T-helper 17 cell (primary cell): Measurements from ENCODE around the gene ITGB7. TPM values are rescaled to one million over a fixed set of nuclear protein-coding genes. Genes with fewer than 3 reads are reported as not detected.
"Not testable (repeated sequence)": the region's sequence is repeated elsewhere in the genome, so short reads cannot be mapped to it uniquely, and the experiment has no call there.

Source experiments
- ATAC-seq: fragments of 150-1000 bp; cut with Tn5 transposase; 2 replicates; pipeline ENCODE4 v1.10.0; 2021; ENCODE audit warnings: mild to moderate bottlenecking, moderate library complexity
- DNase-seq, 3 donors: peaks; one replicate each; pipeline versions ENCODE4 v3.0.0 to v3.0.0-alpha.2; 2020 to 2021
- H3K9me3 ChIP-seq: one replicate; pipeline ENCODE4 v1.7.0; 2013; ENCODE audit warnings: low read length, mild to moderate bottlenecking; ENCODE audit not compliant: control insufficient read depth, poor library complexity, severe bottlenecking
- H3K27ac Mint-ChIP-seq: one replicate; pipeline ENCODE4 v1.8.0; 2022; ENCODE audit warnings: mild to moderate bottlenecking, moderate library complexity, mixed read lengths
- H3K27me3 Mint-ChIP-seq: one replicate; pipeline ENCODE4 v1.8.0; 2022; ENCODE audit warnings: mixed read lengths
- H3K36me3 Mint-ChIP-seq: one replicate; pipeline ENCODE4 v1.8.0; 2022; ENCODE audit warnings: low read depth, mixed read lengths
- H3K4me1 Mint-ChIP-seq: one replicate; pipeline ENCODE4 v1.8.0; 2022; ENCODE audit warnings: mild to moderate bottlenecking, mixed read lengths
- H3K4me3 Mint-ChIP-seq: one replicate; pipeline ENCODE4 v1.8.0; 2022; ENCODE audit warnings: mild to moderate bottlenecking, moderate library complexity, mixed read lengths
- total RNA-seq, 4 donors: library from RNA in 2 of 4; stranded (reverse) in 2 of 4; gene quantifications; one replicate each; pipeline ENCODE4 v1.2.3 and lab custom pipeline; 2022 to 2026

The ITGB7 gene
- total RNA-seq, 2 donors from 2014 or later: 306 to 367 TPM

DNA sequence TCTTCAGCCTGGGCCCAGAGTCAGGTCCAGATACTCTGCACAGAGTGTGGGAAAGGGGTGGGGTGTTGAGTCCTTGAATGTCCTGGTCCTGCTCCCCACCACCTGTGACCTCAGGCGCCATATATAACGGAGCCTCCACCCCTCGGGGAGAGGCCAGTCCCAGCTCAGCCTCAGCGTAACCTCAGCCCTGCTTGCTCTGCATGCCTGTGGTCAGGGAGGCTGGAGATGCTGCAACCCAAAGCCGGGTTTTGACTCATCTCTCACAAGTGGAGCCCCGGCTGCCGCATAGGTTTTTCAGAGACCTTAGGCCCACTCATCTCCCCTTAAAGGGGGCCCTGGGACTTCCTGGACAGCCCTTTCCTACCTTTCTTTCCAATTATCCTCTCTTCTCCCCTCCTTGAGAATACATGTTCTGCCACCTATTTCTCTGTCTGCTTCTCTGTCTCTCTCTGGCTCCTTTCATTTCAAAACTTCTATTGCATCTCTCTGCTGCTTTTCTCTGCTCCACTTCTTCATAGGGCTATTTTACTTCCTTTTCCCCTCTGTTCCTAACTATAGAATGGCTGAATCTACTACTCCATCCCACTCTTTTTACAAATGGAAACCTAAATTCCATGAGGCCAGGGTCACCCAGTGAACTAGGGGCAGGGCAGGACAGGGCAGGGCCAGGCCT lies 1.2 kb downstream of the ITGB7 start:
- Mint-ChIP-seq H3K27ac (peak overlapping the region; percentile 97), H3K27me3 (no peaks in the 10 kb centered on the region), H3K4me1 (peaks cover 70% of the 10 kb centered on the region), H3K36me3 (peaks cover 5% of the 10 kb centered on the region), H3K4me3 (peak overlapping the region; percentile 99)
- DNase-seq (no peak), ATAC-seq (peak; percentile 71)
- no peaks in the 10 kb centered on the region for H3K9me3 ChIP-seq

GRCh38 chr12:53204351-53204750 lies 2.7 kb downstream of the ITGB7 start:
- peaks cover 10% of the 10 kb centered on the region for H3K36me3 Mint-ChIP-seq
- peaks cover 73% of the 10 kb centered on the region for H3K4me1 Mint-ChIP-seq
- DNase-seq (no peak), ATAC-seq (no peak)
- H3K4me3 Mint-ChIP-seq: peak overlapping the region; percentile 79
- no peaks in the 10 kb centered on the region for H3K27me3 Mint-ChIP-seq
- no peaks in the 10 kb centered on the region for H3K9me3 ChIP-seq
- H3K27ac Mint-ChIP-seq: peak overlapping the region; percentile 97

- H3K4me1 Mint-ChIP-seq: peaks cover 70% of the 10 kb centered on the region
- DNase-seq, H3K4me3 Mint-ChIP-seq, ATAC-seq, H3K9me3 ChIP-seq, H3K27me3 Mint-ChIP-seq: not testable (repeated sequence)
- peaks cover 12% of the 10 kb centered on the region for H3K36me3 Mint-ChIP-seq
- H3K27ac Mint-ChIP-seq: peak overlapping the region; percentile 84
These were observed 4.7 kb downstream of the ITGB7 start for GRCh38 chr12:53202316-53202715.

- Mint-ChIP-seq H3K4me3 (no peak overlapping the region), H3K27ac (peak overlapping the region; percentile 97)
These were observed 5.4 kb downstream of the ITGB7 start for GRCh38 chr12:53201639-53202038.

GRCh38 chr12:53201177-53201541 lies 5.9 kb downstream of the ITGB7 start:
- DNase-seq (no peak), ATAC-seq (no peak)
- H3K9me3 ChIP-seq: no peaks in the 10 kb centered on the region
- H3K36me3 Mint-ChIP-seq: peaks cover 17% of the 10 kb centered on the region
- peak overlapping the region; percentile 86 for H3K4me3 Mint-ChIP-seq
- peak overlapping the region; percentile 97 for H3K27ac Mint-ChIP-seq
- no peaks in the 10 kb centered on the region for H3K27me3 Mint-ChIP-seq
- peaks cover 66% of the 10 kb centered on the region for H3K4me1 Mint-ChIP-seq

More at GRCh38 chr12:53201639-53202038, 5.4 kb downstream of the ITGB7 start:
- ATAC-seq (no peak), DNase-seq (no peak)
- Mint-ChIP-seq H3K36me3 (peaks cover 16% of the 10 kb centered on the region), H3K27me3 (no peaks in the 10 kb centered on the region), H3K4me1 (peaks cover 66% of the 10 kb centered on the region)
- no peaks in the 10 kb centered on the region for H3K9me3 ChIP-seq

- ATAC-seq (peak; percentile 44), DNase-seq (no peak)
- peaks cover 61% of the 10 kb centered on the region for H3K4me1 Mint-ChIP-seq
- peak overlapping the region; percentile 97 for H3K27ac Mint-ChIP-seq
- no peaks in the 10 kb centered on the region for H3K27me3 Mint-ChIP-seq
- peaks cover 16% of the 10 kb centered on the region for H3K36me3 Mint-ChIP-seq
- no peaks in the 10 kb centered on the region for H3K9me3 ChIP-seq
- peak overlapping the region; percentile 86 for H3K4me3 Mint-ChIP-seq
These were observed 6.4 kb downstream of the ITGB7 start for GRCh38 chr12:53200458-53201176.

- no peaks in the 10 kb centered on the region for H3K9me3 ChIP-seq
- Mint-ChIP-seq H3K4me1 (peaks cover 57% of the 10 kb centered on the region), H3K36me3 (peaks cover 16% of the 10 kb centered on the region), H3K27me3 (no peaks in the 10 kb centered on the region), H3K4me3 (peak overlapping the region; percentile 86), H3K27ac (peak overlapping the region; percentile 97)
- DNase-seq (no peak), ATAC-seq (no peak)
These were observed 7.0 kb downstream of the ITGB7 start for GRCh38 chr12:53200107-53200457.

DNA sequence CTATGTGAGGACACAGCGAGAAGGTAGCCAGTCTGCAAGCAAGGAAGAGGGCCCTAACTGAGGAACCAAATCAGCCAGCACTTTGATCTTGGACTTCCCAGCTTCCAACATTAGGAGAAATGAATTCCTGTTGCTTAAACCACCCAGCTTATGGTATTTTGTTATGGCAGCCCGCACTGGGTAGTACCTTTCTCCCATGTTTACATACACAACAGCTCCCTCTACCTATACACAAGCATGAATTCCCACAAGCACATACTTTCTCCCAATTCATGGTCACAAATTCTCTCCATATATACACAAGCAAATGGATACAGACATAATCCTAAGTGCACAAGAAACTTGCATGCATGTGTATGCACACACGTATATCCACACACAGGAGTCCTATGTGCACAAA lies 7.4 kb downstream of the ITGB7 start:
- H3K4me1 Mint-ChIP-seq: peaks cover 55% of the 10 kb centered on the region
- H3K4me3 Mint-ChIP-seq: peak overlapping the region; percentile 86
- peaks cover 16% of the 10 kb centered on the region for H3K36me3 Mint-ChIP-seq
- H3K9me3 ChIP-seq: no peaks in the 10 kb centered on the region
- ATAC-seq (no peak), DNase-seq (no peak)
- H3K27ac Mint-ChIP-seq: peak overlapping the region; percentile 97
- H3K27me3 Mint-ChIP-seq: no peaks in the 10 kb centered on the region

DNA sequence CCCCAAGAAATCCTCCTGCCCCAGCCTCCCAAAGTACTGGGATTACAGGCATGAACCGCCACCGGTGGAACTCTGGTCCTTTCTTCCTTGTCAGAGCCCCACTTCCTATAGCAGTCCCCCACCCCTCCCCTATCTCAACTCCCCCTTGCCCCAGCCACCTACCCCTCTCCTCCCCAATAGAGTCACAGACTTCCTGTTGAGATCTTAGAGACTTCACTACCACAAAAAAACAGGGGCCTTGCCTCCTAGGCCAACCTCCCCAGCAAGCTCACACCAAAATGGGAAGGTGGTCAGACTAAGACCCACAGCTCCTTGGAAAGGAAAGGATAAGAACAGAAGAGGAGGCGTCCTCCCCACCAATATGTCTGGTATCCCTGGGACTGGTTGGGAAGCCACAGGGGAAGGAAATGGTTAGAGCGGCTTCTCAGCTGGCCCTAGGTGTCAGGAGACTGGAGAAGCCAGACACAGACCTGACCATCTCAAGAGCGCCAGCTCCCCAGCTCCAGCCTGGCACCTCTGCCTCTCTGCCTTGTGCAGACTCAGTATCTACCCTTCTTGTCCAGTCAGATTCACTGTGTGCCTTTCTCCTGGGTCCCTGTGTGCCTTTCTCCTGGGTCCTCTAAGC lies 8.5 kb downstream of the ITGB7 start:
- peaks cover 18% of the 10 kb centered on the region for H3K36me3 Mint-ChIP-seq
- peaks cover 48% of the 10 kb centered on the region for H3K4me1 Mint-ChIP-seq
- H3K4me3 Mint-ChIP-seq: peak overlapping the region; percentile 89
- H3K27me3 Mint-ChIP-seq: no peaks in the 10 kb centered on the region
- no peak for DNase-seq
- ATAC-seq: peak; percentile 54
- H3K9me3 ChIP-seq: no peaks in the 10 kb centered on the region
- H3K27ac Mint-ChIP-seq: peak overlapping the region; percentile 99

DNA sequence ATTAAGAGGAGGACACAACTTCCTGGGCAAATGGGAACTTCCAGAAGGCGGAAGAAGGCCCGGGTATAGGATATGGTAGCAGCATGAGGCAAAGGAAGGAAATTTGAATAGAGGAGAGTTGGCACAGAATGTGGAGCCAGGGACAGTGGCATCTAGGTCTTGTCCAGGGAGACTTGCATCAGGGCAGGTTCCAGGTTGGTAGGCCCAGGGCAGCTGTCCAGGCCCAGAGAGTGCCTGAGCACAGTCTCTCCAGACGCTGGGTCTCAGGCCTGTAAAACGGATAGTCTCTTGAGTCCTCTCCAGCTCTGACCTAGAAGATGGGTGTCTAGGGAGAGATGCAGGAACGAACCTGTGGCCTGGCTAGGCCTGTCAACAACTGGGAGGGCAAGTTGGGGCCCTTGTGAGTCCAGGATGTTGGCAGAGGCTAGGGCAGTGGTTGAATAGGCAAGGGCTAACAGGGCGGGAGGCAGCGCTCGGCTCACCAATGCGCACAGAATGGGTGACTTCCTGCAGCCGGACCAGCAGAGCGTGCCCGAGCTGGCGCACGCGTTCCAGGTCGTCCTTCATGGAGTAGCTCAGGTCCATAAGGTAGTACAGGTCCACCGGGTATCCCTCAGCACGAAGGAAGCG lies 9.9 kb downstream of the ITGB7 start:
- H3K4me1 Mint-ChIP-seq: peaks cover 44% of the 10 kb centered on the region
- H3K9me3 ChIP-seq: no peaks in the 10 kb centered on the region
- ATAC-seq: no peak
- no peak for DNase-seq
- peak overlapping the region; percentile 99 for H3K27ac Mint-ChIP-seq
- H3K27me3 Mint-ChIP-seq: no peaks in the 10 kb centered on the region
- peak overlapping the region; percentile 41 for H3K4me3 Mint-ChIP-seq
- peaks cover 19% of the 10 kb centered on the region for H3K36me3 Mint-ChIP-seq

DNA sequence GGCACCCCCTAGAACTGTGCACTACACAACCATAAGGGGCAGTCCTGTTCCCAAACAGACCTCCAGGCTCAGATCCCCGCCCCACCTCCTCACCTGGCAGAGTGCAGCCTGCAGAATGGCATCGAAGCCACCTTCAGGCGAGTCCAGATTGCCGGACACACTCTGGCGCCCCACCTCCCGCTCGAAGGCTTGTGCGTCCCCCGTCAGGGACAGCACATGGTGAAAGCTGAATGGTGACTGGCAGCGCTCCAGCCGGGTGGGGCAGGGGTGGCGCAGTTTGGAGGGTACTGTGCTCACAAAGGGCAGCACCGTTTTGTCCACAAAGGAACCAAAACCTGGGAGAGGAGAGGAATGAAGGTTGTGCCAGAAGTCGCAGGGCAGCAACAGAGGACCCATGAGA lies 10.6 kb downstream of the ITGB7 start:
- DNase-seq (no peak), ATAC-seq (no peak)
- Mint-ChIP-seq H3K27ac (peak overlapping the region; percentile 99), H3K27me3 (no peaks in the 10 kb centered on the region), H3K36me3 (peaks cover 20% of the 10 kb centered on the region), H3K4me3 (no peak overlapping the region), H3K4me1 (peaks cover 45% of the 10 kb centered on the region)
- no peaks in the 10 kb centered on the region for H3K9me3 ChIP-seq

DNA sequence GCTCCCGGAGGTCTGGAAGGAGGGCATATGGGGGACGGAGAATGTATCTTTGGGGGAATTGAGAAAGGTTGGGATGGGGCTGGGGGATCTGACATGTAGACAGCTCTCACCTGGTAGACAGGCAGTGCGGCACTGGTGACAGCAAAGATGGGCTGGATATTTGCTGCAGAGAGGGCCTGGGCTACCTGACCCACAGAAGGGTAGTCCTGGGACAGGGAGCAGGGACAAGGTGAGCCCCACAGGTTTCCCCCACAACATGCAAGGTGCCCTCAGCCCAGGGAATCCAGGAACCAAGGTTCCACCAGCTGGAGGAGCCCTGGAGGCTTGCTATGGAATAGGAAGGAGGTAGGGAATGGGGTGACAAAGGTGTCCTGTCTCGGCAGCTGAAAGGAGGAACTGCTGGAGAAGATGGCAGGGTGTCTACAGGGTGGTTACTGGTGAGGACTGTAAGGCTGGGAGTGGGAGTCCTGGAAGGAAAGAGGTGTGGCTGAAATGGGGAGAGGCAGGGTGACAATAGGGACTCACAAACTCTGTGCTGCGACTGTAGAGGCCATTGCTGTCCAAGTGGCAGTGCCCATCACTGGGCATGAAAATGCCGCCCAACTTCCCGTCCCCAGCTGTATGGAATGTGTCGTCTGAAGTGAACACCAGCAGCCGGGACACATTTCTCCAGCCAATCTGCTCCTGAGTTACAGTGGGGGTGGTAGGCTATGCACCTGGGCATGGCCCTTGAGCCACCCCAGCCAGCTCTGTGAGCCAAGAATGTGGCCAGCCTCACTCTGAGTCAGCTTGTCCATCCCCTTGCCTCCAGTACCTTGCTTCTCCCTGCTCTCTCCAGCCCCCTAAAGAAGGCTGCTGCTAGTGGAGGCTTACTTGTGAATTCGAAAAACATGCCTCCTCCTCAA lies 11.3 kb downstream of the ITGB7 start:
- Mint-ChIP-seq H3K4me3 (no peak overlapping the region), H3K27ac (peak overlapping the region; percentile 99), H3K27me3 (no peaks in the 10 kb centered on the region), H3K4me1 (peaks cover 45% of the 10 kb centered on the region), H3K36me3 (peaks cover 16% of the 10 kb centered on the region)
- DNase-seq (no peak), ATAC-seq (no peak)
- no peaks in the 10 kb centered on the region for H3K9me3 ChIP-seq
